ENCODE measurements around the gene TTC27. TPM values are rescaled to one million over a fixed set of nuclear protein-coding genes. Genes with fewer than 3 reads are reported as not detected.
A peak's percentile ranks its signal among the peaks of the same experiment; 100 is the strongest.
"Not testable (repeated sequence)": the region's sequence is repeated elsewhere in the genome, so short reads cannot be mapped to it uniquely, and the experiment has no call there.

TTC27 gene
- total and polyA plus RNA-seq, 5 donors = 5.0 to 10.3 (median 7.2) TPM

GRCh38 chr2:32835148-32835547, 207.3 kb downstream of the TTC27 start:
- DNase-seq (no peak), ATAC-seq (no peak)
- intact Hi-C loops (cut with DNase I) = no loop called here
- Histone ChIP-seq H3K27ac (ENCODE audit: low read length) (no peak overlapping the region), H3K27me3 (ENCODE audit: control insufficient read depth, insufficient read depth) (no peaks in the 10 kb centered on the region), H3K4me1 (ENCODE audit: control insufficient read depth, insufficient read depth, low read length) (peaks cover 3% of the 10 kb centered on the region), H3K9me3 (ENCODE audit: control insufficient read depth, low read length) (no peaks in the 10 kb centered on the region), H3K4me3 (ENCODE audit: low read length) (no peak overlapping the region)
- WGBS = 79% methylated on average over 3 of the region's 3 CpGs

DNA sequence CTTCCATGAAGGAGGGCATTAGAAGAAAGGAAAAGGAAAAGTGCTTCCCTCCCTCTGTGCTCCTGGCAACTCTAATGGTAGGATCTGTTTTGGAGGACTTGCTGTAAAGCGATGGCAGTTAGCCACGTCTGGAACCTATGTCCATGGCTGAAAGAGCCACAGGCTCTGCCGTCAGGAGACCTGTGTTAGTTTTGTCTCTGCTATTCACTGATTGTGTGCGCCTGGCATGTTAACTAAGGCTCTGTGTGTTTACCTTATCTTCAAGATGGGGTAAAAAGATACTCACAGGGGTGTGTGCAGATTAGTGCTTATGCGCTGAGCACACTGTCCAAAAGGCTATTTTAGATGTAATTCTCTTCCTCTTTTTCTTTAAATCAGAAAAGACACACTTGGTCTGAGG, 209.1 kb downstream of the TTC27 start:
- 77% methylated on average over 5 of the region's 5 CpGs for WGBS
- ATAC-seq = no peak

GRCh38 chr2:32838418-32838817, 210.6 kb downstream of the TTC27 start:
- H3K27me3 ChIP-seq (ENCODE audit: control insufficient read depth, insufficient read depth) = no peaks in the 10 kb centered on the region
- H3K4me1 ChIP-seq (ENCODE audit: control insufficient read depth, insufficient read depth, low read length) = peaks cover 3% of the 10 kb centered on the region
- DNase-seq = no peak
- no peak overlapping the region for H3K27ac ChIP-seq (ENCODE audit: low read length)
- WGBS = 70% methylated on average over 7 of the region's 7 CpGs
- intact Hi-C loops (cut with DNase I) = no loop called here
- H3K9me3 ChIP-seq (ENCODE audit: control insufficient read depth, low read length) = no peaks in the 10 kb centered on the region
- peak in 1 of 2 donors; percentile 79 for ATAC-seq
- no peak overlapping the region for H3K4me3 ChIP-seq (ENCODE audit: low read length)

More for the DNA sequence above, 209.1 kb downstream of the TTC27 start:
- no peak for DNase-seq
- no peak overlapping the region for H3K27ac ChIP-seq (ENCODE audit: low read length)
- H3K27me3 ChIP-seq (ENCODE audit: control insufficient read depth, insufficient read depth) = no peaks in the 10 kb centered on the region
- H3K4me3 ChIP-seq (ENCODE audit: low read length) = no peak overlapping the region
- peaks cover 3% of the 10 kb centered on the region for H3K4me1 ChIP-seq (ENCODE audit: control insufficient read depth, insufficient read depth, low read length)
- intact Hi-C loops (cut with DNase I) = no loop called here
- no peaks in the 10 kb centered on the region for H3K9me3 ChIP-seq (ENCODE audit: control insufficient read depth, low read length)

DNA sequence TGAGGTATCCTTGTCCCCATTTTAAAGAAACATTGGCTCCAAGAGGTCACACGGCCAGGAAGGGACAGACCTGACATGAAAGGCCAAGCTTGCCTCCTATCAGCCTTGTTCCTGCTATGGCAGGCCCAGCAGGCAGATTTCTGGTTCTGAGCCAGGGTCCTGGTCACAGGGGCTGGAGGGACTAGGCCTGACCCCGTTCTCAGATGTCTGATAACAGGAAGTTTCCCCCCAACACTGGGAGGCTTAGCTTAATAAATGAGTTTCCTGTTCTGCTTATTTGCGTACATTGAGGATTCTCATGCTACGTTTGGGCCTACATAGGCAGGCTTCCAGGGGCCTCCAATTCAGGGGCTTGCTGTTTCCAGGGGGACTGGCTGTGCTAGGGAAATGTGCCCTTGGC, 211.1 kb downstream of the TTC27 start:
- 68% methylated on average over 4 of the region's 4 CpGs for WGBS
- Histone ChIP-seq H3K4me1 (ENCODE audit: control insufficient read depth, insufficient read depth, low read length) (peaks cover 3% of the 10 kb centered on the region), H3K4me3 (ENCODE audit: low read length) (no peak overlapping the region), H3K27me3 (ENCODE audit: control insufficient read depth, insufficient read depth) (no peaks in the 10 kb centered on the region), H3K27ac (ENCODE audit: low read length) (no peak overlapping the region), H3K9me3 (ENCODE audit: control insufficient read depth, low read length) (no peaks in the 10 kb centered on the region)
- no peak for DNase-seq
- intact Hi-C loops (cut with DNase I) = no loop called here
- ATAC-seq = no peak

- H3K9me3 ChIP-seq (ENCODE audit: control insufficient read depth, low read length) = no peaks in the 10 kb centered on the region
- intact Hi-C loops (cut with DNase I) = no loop called here
- WGBS = 61% methylated on average over 11 of the region's 11 CpGs
- ATAC-seq = peak; percentile 49 to 58
- no peak for DNase-seq
- H3K4me3 ChIP-seq (ENCODE audit: low read length) = no peak overlapping the region
- peak overlapping the region; percentile 95 for H3K27ac ChIP-seq (ENCODE audit: low read length)
- H3K27me3 ChIP-seq (ENCODE audit: control insufficient read depth, insufficient read depth) = no peaks in the 10 kb centered on the region
- peaks cover 3% of the 10 kb centered on the region for H3K4me1 ChIP-seq (ENCODE audit: control insufficient read depth, insufficient read depth, low read length)
Observed at GRCh38 chr2:32841931-32842898, 214.4 kb downstream of the TTC27 start.

DNA sequence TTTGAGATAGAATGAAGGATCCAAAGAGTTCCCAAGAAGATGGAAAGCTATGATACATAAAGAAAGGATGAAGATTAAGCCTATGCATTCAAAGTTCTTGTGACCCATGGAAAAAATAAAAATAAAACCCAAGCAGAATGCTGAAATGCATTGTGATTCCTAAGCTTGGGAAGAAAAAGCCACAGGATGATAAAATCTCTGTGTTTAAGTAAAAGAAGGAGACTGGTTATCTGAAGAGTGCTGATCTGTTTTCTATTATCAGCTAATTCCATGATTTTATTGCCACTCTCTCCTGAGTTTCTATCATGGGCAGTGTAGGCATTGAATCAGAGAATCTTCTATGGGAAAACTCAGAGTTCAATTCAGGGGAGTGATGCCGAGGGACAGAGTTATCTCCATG, 215.8 kb downstream of the TTC27 start:
- H3K27me3 ChIP-seq (ENCODE audit: control insufficient read depth, insufficient read depth) = no peaks in the 10 kb centered on the region
- 86% methylated on average over 1 of the region's 1 CpG for WGBS
- H3K27ac ChIP-seq (ENCODE audit: low read length) = no peak overlapping the region
- DNase-seq (no peak), ATAC-seq (no peak)
- no peaks in the 10 kb centered on the region for H3K9me3 ChIP-seq (ENCODE audit: control insufficient read depth, low read length)
- no peak overlapping the region for H3K4me3 ChIP-seq (ENCODE audit: low read length)
- intact Hi-C loops (cut with DNase I) = no loop called here
- peaks cover 2% of the 10 kb centered on the region for H3K4me1 ChIP-seq (ENCODE audit: control insufficient read depth, insufficient read depth, low read length)

GRCh38 chr2:32844253-32844652, 216.4 kb downstream of the TTC27 start:
- no peak overlapping the region for H3K4me3 ChIP-seq (ENCODE audit: low read length)
- 58% methylated on average over 4 of the region's 4 CpGs for WGBS

DNA sequence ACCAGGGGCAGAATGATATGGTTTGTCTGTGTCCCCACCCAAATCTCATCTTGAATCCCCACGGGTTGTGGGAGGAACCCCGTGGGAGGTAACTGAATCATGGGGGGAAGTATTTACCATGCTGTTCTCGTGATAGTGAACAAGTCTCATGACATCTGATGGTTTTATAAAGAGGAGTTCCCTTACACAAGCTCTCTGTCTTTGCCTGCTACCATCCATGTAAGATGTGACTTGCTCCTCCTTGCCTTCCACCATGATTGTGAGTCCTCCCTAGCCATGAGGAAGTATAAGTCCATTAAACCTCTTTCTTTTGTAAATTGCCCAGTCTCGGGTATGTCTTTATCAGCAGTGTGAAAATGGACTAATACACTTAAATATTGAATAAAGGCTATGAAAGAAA, 218.4 kb downstream of the TTC27 start:
- 93% methylated on average over 4 of the region's 4 CpGs for WGBS
- H3K27me3 ChIP-seq (ENCODE audit: control insufficient read depth, insufficient read depth); H3K4me3 ChIP-seq (ENCODE audit: low read length); H3K4me1 ChIP-seq (ENCODE audit: control insufficient read depth, insufficient read depth, low read length); H3K27ac ChIP-seq (ENCODE audit: low read length); DNase-seq; intact Hi-C loops (cut with DNase I); H3K9me3 ChIP-seq (ENCODE audit: control insufficient read depth, low read length); ATAC-seq: not testable (repeated sequence)

More at GRCh38 chr2:32844253-32844652, 216.4 kb downstream of the TTC27 start:
- Histone ChIP-seq H3K27me3 (ENCODE audit: control insufficient read depth, insufficient read depth) (no peaks in the 10 kb centered on the region), H3K27ac (ENCODE audit: low read length) (no peak overlapping the region), H3K4me1 (ENCODE audit: control insufficient read depth, insufficient read depth, low read length) (no peaks in the 10 kb centered on the region), H3K9me3 (ENCODE audit: control insufficient read depth, low read length) (no peaks in the 10 kb centered on the region)
- no peak for ATAC-seq
- no peak for DNase-seq
- intact Hi-C loops (cut with DNase I) = no loop called here

DNA sequence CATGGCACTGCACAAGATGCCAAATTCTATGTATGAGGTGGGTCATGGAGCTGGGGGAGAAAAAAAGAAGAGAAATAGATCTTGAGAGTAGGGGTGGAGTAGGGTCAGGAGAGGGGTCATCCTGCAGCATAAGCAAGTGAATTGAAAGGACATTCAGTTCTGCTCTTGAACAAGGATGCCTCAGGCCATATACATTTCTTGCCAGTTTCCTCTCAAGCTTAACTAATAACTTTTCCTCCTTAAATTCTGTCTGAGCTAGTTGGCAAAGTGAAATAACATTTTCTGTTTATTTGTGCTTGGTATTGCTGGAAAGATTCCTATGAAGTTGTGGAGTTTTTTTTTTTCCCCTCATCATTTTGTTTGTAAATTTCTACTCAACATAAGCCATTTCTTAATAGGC, 219.9 kb downstream of the TTC27 start:
- H3K4me1 ChIP-seq (ENCODE audit: control insufficient read depth, insufficient read depth, low read length) = no peaks in the 10 kb centered on the region
- ATAC-seq (no peak), DNase-seq (no peak)
- no peaks in the 10 kb centered on the region for H3K9me3 ChIP-seq (ENCODE audit: control insufficient read depth, low read length)
- H3K27ac ChIP-seq (ENCODE audit: low read length) = no peak overlapping the region
- no peak overlapping the region for H3K4me3 ChIP-seq (ENCODE audit: low read length)
- no peaks in the 10 kb centered on the region for H3K27me3 ChIP-seq (ENCODE audit: control insufficient read depth, insufficient read depth)
- intact Hi-C loops (cut with DNase I) = no loop called here

DNA sequence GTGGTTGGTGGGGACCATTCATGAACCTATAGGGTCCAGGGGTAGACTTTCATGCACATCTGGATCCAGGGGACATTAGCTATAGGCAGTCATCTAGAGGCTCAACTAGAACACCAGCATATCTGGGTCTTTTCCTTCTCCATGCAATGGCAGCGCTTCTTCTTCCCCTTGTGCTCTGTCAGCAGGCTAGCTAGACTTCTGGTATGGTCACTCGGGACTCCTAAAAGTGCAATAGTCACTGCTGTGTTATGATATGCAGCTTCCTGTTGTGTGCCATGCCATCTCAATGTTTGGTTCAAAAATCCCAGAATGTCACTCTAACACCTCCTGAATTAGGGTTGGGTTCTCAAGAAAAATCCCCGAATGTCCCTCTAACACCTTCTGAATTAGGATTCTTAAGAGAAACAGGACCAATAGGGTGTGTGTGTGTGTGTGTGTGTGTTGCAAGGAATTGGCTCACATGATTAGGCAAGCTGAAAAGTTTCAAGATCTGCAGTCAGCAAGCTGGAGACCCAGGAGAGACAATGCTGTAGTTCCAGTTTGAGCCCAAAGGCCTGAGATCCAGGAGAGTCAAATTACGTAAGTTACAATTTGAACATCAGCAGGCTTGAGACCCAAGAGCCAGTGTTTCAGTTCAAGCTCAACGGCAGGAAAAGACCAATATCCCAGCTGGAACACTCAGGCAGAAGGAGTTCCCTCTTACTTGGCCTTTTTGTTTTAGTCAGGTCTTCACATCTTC, 221.8 kb downstream of the TTC27 start:
- ATAC-seq = peak; percentile 68 to 71
- H3K27me3 ChIP-seq (ENCODE audit: control insufficient read depth, insufficient read depth) = no peaks in the 10 kb centered on the region
- DNase-seq = no peak
- intact Hi-C loops (cut with DNase I) = no loop called here
- no peaks in the 10 kb centered on the region for H3K4me1 ChIP-seq (ENCODE audit: control insufficient read depth, insufficient read depth, low read length)
- no peak overlapping the region for H3K4me3 ChIP-seq (ENCODE audit: low read length)
- 69% methylated on average over 5 of the region's 5 CpGs for WGBS
- H3K27ac ChIP-seq (ENCODE audit: low read length) = no peak overlapping the region
- no peaks in the 10 kb centered on the region for H3K9me3 ChIP-seq (ENCODE audit: control insufficient read depth, low read length)

GRCh38 chr2:32851777-32852439, 224.1 kb downstream of the TTC27 start:
- no peak overlapping the region for H3K27ac ChIP-seq (ENCODE audit: low read length)
- H3K4me1 ChIP-seq (ENCODE audit: control insufficient read depth, insufficient read depth, low read length) = no peaks in the 10 kb centered on the region
- H3K4me3 ChIP-seq (ENCODE audit: low read length) = no peak overlapping the region
- no peaks in the 10 kb centered on the region for H3K27me3 ChIP-seq (ENCODE audit: control insufficient read depth, insufficient read depth)
- no peak for ATAC-seq
- DNase-seq = no peak
- intact Hi-C loops (cut with DNase I) = no loop called here
- no peaks in the 10 kb centered on the region for H3K9me3 ChIP-seq (ENCODE audit: control insufficient read depth, low read length)
- 58% methylated on average over 4 of the region's 4 CpGs for WGBS

Measured in right cardiac atrium (tissue), 5 donors.